Testis (tissue), 3 donors: ENCODE measurements around the gene RPP25L. TPM values are rescaled to one million over a fixed set of nuclear protein-coding genes. Genes with fewer than 3 reads are reported as not detected.

Source experiments
- DNase-seq: peaks from one replicate; pipeline ENCODE4 v3.0.0-alpha.2; 2019
- H3K27ac ChIP-seq, 2 donors: fragments of 200-600 bp; sonication (generic); one replicate each; pipeline ENCODE4 v1.5.1; 2019
- H3K27me3 ChIP-seq: fragments of 200-600 bp; sonication (generic); one replicate; pipeline ENCODE4 v1.5.1; 2019
- H3K36me3 ChIP-seq: fragments of 200-600 bp; sonication (generic); one replicate; pipeline ENCODE4 v1.5.1; 2017; ENCODE audit warnings: low read depth; ENCODE audit errors: missing control alignments
- H3K4me1 ChIP-seq: fragments of 200-600 bp; sonication (generic); one replicate; pipeline ENCODE4 v1.5.1; 2019
- H3K4me3 ChIP-seq, 2 donors: fragments of 200-600 bp; sonication (generic); one replicate each; pipeline ENCODE4 v1.5.1; 2017 to 2019
- H3K9me3 ChIP-seq: fragments of 200-600 bp; sonication (generic); one replicate; pipeline ENCODE4 v1.5.1; 2017
- POLR2A ChIP-seq: fragments of 450-650 bp; IDR thresholded peaks from one replicate; pipeline ENCODE4 v1.6.1; 2017; ENCODE audit warnings: antibody characterized with exemption, mild to moderate bottlenecking, moderate library complexity
- WGBS, 2 donors: methylation state at CpG; one replicate each; pipeline ENCODE4 v1.1.5; 2018; 5-methylcytosine and 5-hydroxymethylcytosine counted together
- intact Hi-C: fragments of 100-400 bp; cut with DNase I; formaldehyde crosslinking; loops from one replicate; pipeline ENCODE4 v1.15.1; 2023; ENCODE audit warnings: low total_unique reads
- polyA plus RNA-seq: library from polyadenylated mRNA; stranded (reverse); fragments of 350-450 nt; fragmentation: Illumina TruSeq; extraction: RNeasy Lipid Tissue Mini Kit (QIAGEN cat#74804); gene quantifications from one replicate; pipeline ENCODE4 v1.2.3, GENCODE V29; 2014; ENCODE audit warnings: low read depth, low replicate concordance; ENCODE audit not compliant: insufficient read depth
- total RNA-seq, 2 donors: library from RNA; depleted of rRNA; stranded (reverse); fragments of >200 nt; gene quantifications; one replicate each; pipeline ENCODE4 v1.2.3, GENCODE V29; 2016
- TF ChIP-seq, protein P1 (sequence below), 3 experiments: fragments of 450-650 bp in 2 of 3; fragments of 200-600 bp in 1 of 3; sonication (generic) in 1 of 3; IDR thresholded peaks; one replicate each; pipeline ENCODE4 v1.5.1; 2016 to 2019; ENCODE audit warnings: antibody characterized with exemption in 3 of 3, mild to moderate bottlenecking in 2 of 3, moderate library complexity in 1 of 3

RPP25L gene
- total and polyA plus RNA-seq, 3 donors from 2014 or later = 23.5 to 26.8 (median 25.1) TPM

DNA sequence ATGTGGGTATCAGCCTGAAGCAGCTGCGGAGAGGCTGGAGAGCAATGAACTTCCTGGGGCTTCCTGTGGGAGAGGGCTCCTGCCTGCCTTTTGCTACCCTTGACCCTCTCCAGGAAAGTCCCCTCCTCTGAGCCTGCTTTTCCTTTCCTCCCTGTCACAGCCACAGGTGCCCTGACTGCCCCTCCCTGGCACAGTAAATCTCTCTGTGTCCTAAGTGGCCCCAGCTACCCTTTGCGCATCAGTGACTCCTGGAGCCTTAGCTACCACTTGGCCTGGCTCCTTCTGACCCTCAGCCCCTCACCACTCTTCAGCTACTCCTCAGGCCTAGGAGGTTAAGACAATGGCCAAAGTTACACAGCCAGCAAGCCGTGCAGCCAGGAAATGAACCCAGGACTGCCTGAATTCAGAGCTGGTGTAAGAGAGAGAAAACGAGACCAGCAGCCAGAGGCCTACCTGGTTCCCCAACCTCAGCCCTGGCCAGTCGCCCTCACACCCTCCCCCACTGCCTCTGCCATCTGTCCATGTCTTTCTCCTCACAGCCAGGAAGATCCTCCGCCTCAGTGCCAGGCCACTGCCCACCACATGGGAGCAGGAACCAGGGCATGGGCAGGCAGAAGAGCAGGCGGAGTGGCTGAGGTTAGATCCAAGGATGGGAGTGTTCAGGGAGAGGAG, 41.0 kb downstream of the RPP25L start:
- intact Hi-C loops = no loop called here
- H3K27ac ChIP-seq = no peak overlapping the region
- no peaks in the 10 kb centered on the region for H3K36me3 ChIP-seq
- no peaks in the 10 kb centered on the region for H3K9me3 ChIP-seq
- no peak for TF ChIP-seq POLR2A
- TF ChIP-seq, protein P1, sequence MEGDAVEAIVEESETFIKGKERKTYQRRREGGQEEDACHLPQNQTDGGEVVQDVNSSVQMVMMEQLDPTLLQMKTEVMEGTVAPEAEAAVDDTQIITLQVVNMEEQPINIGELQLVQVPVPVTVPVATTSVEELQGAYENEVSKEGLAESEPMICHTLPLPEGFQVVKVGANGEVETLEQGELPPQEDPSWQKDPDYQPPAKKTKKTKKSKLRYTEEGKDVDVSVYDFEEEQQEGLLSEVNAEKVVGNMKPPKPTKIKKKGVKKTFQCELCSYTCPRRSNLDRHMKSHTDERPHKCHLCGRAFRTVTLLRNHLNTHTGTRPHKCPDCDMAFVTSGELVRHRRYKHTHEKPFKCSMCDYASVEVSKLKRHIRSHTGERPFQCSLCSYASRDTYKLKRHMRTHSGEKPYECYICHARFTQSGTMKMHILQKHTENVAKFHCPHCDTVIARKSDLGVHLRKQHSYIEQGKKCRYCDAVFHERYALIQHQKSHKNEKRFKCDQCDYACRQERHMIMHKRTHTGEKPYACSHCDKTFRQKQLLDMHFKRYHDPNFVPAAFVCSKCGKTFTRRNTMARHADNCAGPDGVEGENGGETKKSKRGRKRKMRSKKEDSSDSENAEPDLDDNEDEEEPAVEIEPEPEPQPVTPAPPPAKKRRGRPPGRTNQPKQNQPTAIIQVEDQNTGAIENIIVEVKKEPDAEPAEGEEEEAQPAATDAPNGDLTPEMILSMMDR (IDR thresholded peaks at IDR 0.05) = no peak
- no peaks in the 10 kb centered on the region for H3K27me3 ChIP-seq
- H3K4me1 ChIP-seq = no peaks in the 10 kb centered on the region
- no peak for DNase-seq
- WGBS, 2 donors = 85 to 89% methylated on average over 6 to 7 of the region's 7 CpGs
- H3K4me3 ChIP-seq = no peak overlapping the region

DNA sequence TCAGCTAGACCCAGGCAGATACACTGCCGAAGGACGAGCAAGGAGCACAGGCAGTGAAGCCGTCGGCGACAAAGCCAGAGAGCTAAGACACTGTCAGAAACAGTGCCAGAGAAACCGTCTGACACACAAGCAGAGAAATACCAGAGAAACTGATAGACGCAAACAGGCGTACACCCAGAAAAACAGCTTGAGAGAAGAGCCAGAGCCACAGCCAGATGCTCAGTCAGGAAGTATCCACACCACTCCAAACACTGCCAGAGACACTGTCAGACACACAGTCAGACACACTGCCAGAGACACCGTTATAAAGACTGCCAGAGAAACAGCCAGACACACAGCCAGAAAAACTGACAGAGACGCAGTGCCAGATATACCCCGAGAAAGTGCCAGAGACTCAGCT, 41.5 kb downstream of the RPP25L start:
- WGBS, 2 donors = 52 to 56% methylated on average over 11 of the region's 11 CpGs
- H3K36me3 ChIP-seq = no peaks in the 10 kb centered on the region
- intact Hi-C loops = no loop called here
- H3K9me3 ChIP-seq = no peaks in the 10 kb centered on the region
- DNase-seq = no peak
- H3K4me1 ChIP-seq = no peaks in the 10 kb centered on the region
- no peak overlapping the region for H3K4me3 ChIP-seq
- TF ChIP-seq POLR2A = no peak
- TF ChIP-seq, protein P1 (IDR thresholded peaks at IDR 0.05) = no peak
- H3K27ac ChIP-seq = no peak overlapping the region
- no peaks in the 10 kb centered on the region for H3K27me3 ChIP-seq

DNA sequence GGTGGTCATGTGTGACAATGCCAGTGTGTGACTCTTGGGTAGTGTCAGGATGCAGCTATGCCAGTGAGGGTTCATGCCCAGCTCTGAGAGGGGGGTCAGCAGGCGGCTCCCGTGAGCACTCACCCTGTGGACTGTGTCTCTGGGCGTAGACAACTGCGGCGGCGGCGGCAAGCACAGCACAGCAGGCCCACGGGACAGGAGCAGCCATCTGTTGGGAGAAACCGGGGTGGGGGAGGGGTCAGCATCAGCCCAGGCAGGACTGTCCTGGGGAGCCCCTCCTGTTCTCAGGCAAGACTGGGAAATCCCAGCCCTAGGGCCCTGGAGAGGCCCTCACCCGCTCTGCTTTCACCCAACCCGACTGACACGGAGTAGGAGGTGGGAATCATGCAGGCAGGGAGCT, 43.1 kb downstream of the RPP25L start:
- Histone ChIP-seq H3K4me1 (no peaks in the 10 kb centered on the region), H3K27ac (no peak overlapping the region), H3K4me3 (no peak overlapping the region), H3K27me3 (no peaks in the 10 kb centered on the region), H3K9me3 (no peaks in the 10 kb centered on the region), H3K36me3 (no peaks in the 10 kb centered on the region)
- TF ChIP-seq, protein P1 (IDR thresholded peaks at IDR 0.05) = no peak
- TF ChIP-seq POLR2A = no peak
- DNase-seq = no peak
- intact Hi-C loops = no loop called here
- WGBS, 2 donors = 84 to 87% methylated on average over 5 to 12 of the region's 12 CpGs

DNA sequence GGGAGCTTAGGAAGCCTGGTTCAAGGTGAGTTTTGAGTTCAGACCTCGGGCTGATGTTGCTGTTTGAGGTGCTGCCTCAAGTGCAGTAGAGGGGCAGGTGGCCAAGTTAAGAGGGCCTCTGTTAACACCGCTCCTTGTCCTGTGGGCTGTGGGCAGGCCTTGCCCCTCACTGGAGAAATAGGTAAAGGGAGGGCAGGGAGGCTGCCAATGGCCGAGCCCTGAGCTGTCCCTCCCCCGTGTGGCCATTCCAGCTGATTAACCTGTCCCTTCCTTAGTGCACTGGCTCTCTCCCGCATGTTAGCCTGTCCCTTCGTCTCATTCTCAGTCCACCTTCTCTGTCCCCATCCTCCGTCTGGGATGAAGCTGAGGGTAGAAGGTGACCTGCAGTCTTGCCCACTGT, 43.8 kb downstream of the RPP25L start:
- no peaks in the 10 kb centered on the region for H3K36me3 ChIP-seq
- no peaks in the 10 kb centered on the region for H3K4me1 ChIP-seq
- TF ChIP-seq, protein P1 (IDR thresholded peaks at IDR 0.05) = no peak
- no peak for TF ChIP-seq POLR2A
- 79 to 89% methylated on average over 7 of the region's 7 CpGs for WGBS, 2 donors
- intact Hi-C loops = no loop called here
- H3K4me3 ChIP-seq = no peak overlapping the region
- H3K27me3 ChIP-seq = no peaks in the 10 kb centered on the region
- H3K27ac ChIP-seq = no peak overlapping the region
- no peaks in the 10 kb centered on the region for H3K9me3 ChIP-seq
- no peak for DNase-seq

DNA sequence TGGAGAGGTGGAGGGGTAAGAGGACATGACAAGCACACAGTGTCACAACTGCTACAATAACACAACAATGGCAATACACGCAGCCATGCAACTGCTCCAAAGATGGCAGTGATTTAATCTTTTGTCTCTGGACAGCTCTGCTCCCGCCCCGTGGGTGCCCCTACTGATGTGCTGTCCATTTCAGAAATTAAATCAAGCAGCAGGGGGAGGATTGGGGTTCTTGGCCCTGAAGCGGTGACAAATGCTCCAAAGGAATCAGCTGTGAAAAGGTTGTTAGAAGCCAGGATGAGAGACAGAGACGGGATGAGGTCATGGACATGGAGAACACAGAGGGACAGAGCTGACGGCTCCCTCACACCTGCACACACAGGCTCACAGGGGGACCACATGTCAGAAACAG, 44.9 kb downstream of the RPP25L start:
- no peak for TF ChIP-seq POLR2A
- TF ChIP-seq, protein P1 (IDR thresholded peaks at IDR 0.05) = no peak
- no peaks in the 10 kb centered on the region for H3K4me1 ChIP-seq
- DNase-seq = no peak
- no peaks in the 10 kb centered on the region for H3K36me3 ChIP-seq
- H3K27me3 ChIP-seq = no peaks in the 10 kb centered on the region
- intact Hi-C loops = no loop called here
- H3K4me3 ChIP-seq = no peak overlapping the region
- WGBS, 2 donors = 83% methylated on average over 6 of the region's 6 CpGs
- no peaks in the 10 kb centered on the region for H3K9me3 ChIP-seq
- no peak overlapping the region for H3K27ac ChIP-seq
